K562 (cell line): ENCODE results near the gene ZNF609. TPM values are rescaled to one million over a fixed set of nuclear protein-coding genes. Genes with fewer than 3 reads are reported as not detected.

Experiments used
- BMI1 ChIP-seq: fragments of 150-350 bp; IDR thresholded peaks from 2 replicates; pipeline ENCODE4 v1.6.1; 2014; ENCODE audit warnings: low read length
- BRD4 ChIP-seq: fragments of 200-600 bp; sonication (generic); IDR thresholded peaks from 2 replicates; pipeline ENCODE4 v1.6.1; 2017; ENCODE audit warnings: inconsistent platforms
- C11orf30 ChIP-seq: fragments of 450-650 bp; IDR thresholded peaks from 2 replicates; pipeline ENCODE4 v1.6.1; 2016; ENCODE audit warnings: low read depth, mild to moderate bottlenecking
- CREM ChIP-seq: IDR thresholded peaks from 2 replicates; pipeline ENCODE4 v1.6.1; 2014; ENCODE audit warnings: antibody characterized with exemption, low read depth
- E2F3 ChIP-seq: fragments of 250-450 bp; sonication (Bioruptor Pico); IDR thresholded peaks from 2 replicates; pipeline ENCODE4 v1.4.0; 2020; ENCODE audit warnings: mild to moderate bottlenecking
- FUS ChIP-seq: fragments of 200-400 bp; formaldehyde crosslinking; optimal IDR thresholded peaks from 2 replicates; pipeline ENCODE3; 2017; ENCODE audit warnings: low read depth, low read length
- HCFC1 ChIP-seq: IDR thresholded peaks from 2 replicates; pipeline ENCODE4 v1.6.1; 2012; ENCODE audit warnings: low read depth, low read length, improper control_type of control experiment
- HMG20A ChIP-seq: fragments of 450-650 bp; formaldehyde crosslinking; conservative IDR thresholded peaks from 2 replicates; pipeline ENCODE4 v1.4.0; 2020; ENCODE audit warnings: mild to moderate bottlenecking, mixed read lengths
- IFI16 ChIP-seq: fragments of 250-450 bp; sonication (Bioruptor Pico); IDR thresholded peaks from 2 replicates; pipeline ENCODE4 v2.1.2; 2022; ENCODE audit warnings: mild to moderate bottlenecking, inconsistent platforms
- MAFF ChIP-seq: IDR thresholded peaks from 2 replicates; pipeline ENCODE4 v1.6.1; 2012; ENCODE audit warnings: low read length, improper control_type of control experiment
- MAFG ChIP-seq: fragments of 450-650 bp; conservative IDR thresholded peaks from 2 replicates; pipeline ENCODE4 v1.6.1; 2016; ENCODE audit warnings: missing genetic modification characterization, missing compliant biosample characterization
- MAFK ChIP-seq: IDR thresholded peaks from 2 replicates; pipeline ENCODE4 v1.6.1; 2011; ENCODE audit warnings: low read length, improper control_type of control experiment
- NR3C1 ChIP-seq: sonication (generic); formaldehyde crosslinking; IDR thresholded peaks from 2 replicates; pipeline ENCODE4 v1.8.1; 2022; ENCODE audit warnings: missing genetic modification reagents
- OTX1 ChIP-seq: fragments of 450-650 bp; formaldehyde crosslinking; IDR thresholded peaks from 2 replicates; pipeline ENCODE4 v1.4.0; 2022; ENCODE audit warnings: mild to moderate bottlenecking
- PHTF2 ChIP-seq: fragments of 250-450 bp; sonication (Bioruptor Pico); IDR thresholded peaks from 2 replicates; pipeline ENCODE4 v1.5.0; 2021; ENCODE audit warnings: mild to moderate bottlenecking
- RAD21 ChIP-seq, 2 experiments: fragments of 250-450 bp in 1 of 2; fragments of 450-650 bp in 1 of 2; sonication (Bioruptor Pico) in 1 of 2; formaldehyde crosslinking in 1 of 2; IDR thresholded peaks in 1 of 2; conservative IDR thresholded peaks in 1 of 2; 2 replicates each; pipeline versions ENCODE4 v1.4.0 to v1.8.0; 2020 to 2022; ENCODE audit warnings: mild to moderate bottlenecking in 2 of 2, moderate library complexity in 1 of 2
- RAD51 ChIP-seq: fragments of 450-650 bp; IDR thresholded peaks from 2 replicates; pipeline ENCODE4 v1.7.1; 2016; ENCODE audit warnings: low read depth, mild to moderate bottlenecking, borderline replicate concordance
- RBM34 ChIP-seq: fragments of 200-400 bp; formaldehyde crosslinking; IDR thresholded peaks from 2 replicates; pipeline ENCODE4 v1.6.1; 2018; ENCODE audit warnings: low read length, borderline replicate concordance; ENCODE audit not compliant: insufficient read depth
- SLC30A9 ChIP-seq: fragments of 250-450 bp; sonication (Bioruptor Pico); IDR thresholded peaks from 2 replicates; pipeline ENCODE4 v1.8.0; 2022; ENCODE audit warnings: mild to moderate bottlenecking, moderate library complexity
- SMAD4 ChIP-seq: fragments of 250-450 bp; sonication (Bioruptor Pico); conservative IDR thresholded peaks from 2 replicates; pipeline ENCODE4 v1.8.0; 2021; ENCODE audit warnings: inconsistent platforms, mild to moderate bottlenecking, moderate library complexity
- SPI1 ChIP-seq: IDR thresholded peaks from 2 replicates; pipeline ENCODE4 v1.6.1; 2011; ENCODE audit warnings: low read depth, low read length, control low read depth, borderline replicate concordance
- TCF7L2 ChIP-seq: fragments of 150-350 bp; IDR thresholded peaks from 2 replicates; pipeline ENCODE4 v1.6.1; 2016; ENCODE audit warnings: low read depth, mild to moderate bottlenecking, low read length, moderate library complexity
- TEAD2 ChIP-seq: fragments of 450-650 bp; IDR thresholded peaks from 2 replicates; pipeline ENCODE4 v1.6.1; 2016; ENCODE audit warnings: missing genetic modification characterization, control low read depth, missing compliant biosample characterization
- YBX1 ChIP-seq: fragments of 450-650 bp; IDR thresholded peaks from 2 replicates; pipeline ENCODE4 v1.7.1; 2016; ENCODE audit warnings: mild to moderate bottlenecking
- ZNF121 ChIP-seq: sonication (generic); formaldehyde crosslinking; conservative IDR thresholded peaks from 2 replicates; pipeline ENCODE4 v1.8.0; 2022; ENCODE audit warnings: missing genetic modification reagents
- ZNF133 ChIP-seq: fragments of 250-450 bp; sonication (Bioruptor Pico); IDR thresholded peaks from 2 replicates; pipeline ENCODE4 v1.4.0; 2020; ENCODE audit warnings: mild to moderate bottlenecking
- ZNF316 ChIP-seq: fragments of 450-650 bp; IDR thresholded peaks from 2 replicates; pipeline ENCODE4 v1.6.1; 2016
- ZNF583 ChIP-seq: fragments of 250-450 bp; sonication (Bioruptor Pico); IDR thresholded peaks from 2 replicates; pipeline ENCODE4 v1.4.0; 2020
- ZNF584 ChIP-seq: fragments of 200-800 bp; sonication (Bioruptor generic); IDR thresholded peaks from 2 replicates; pipeline ENCODE4 v1.6.1; 2016; ENCODE audit warnings: low read depth, mild to moderate bottlenecking, missing genetic modification characterization, missing compliant biosample characterization
- polyA plus RNA-seq, 8 experiments: library from polyadenylated mRNA; depleted of rRNA in 4 of 8; stranded (reverse) in 5 of 8; unstranded in 3 of 8; fragments of >200 nt; fragmentation: Nextera tagmentation in 2 of 8; fragmentation: Illumina TruSeq in 1 of 8; extraction: Ambion mirVana in 2 of 8; extraction: Trizol in 1 of 8; gene quantifications; 2 replicates each; pipeline versions ENCODE4 v1.2.1 to v1.2.3, GENCODE V29; 2011 to 2014; ENCODE audit warnings: inconsistent platforms in 1 of 8, missing spikeins in 1 of 8
- total RNA-seq, 7 experiments: library from RNA; depleted of rRNA in 6 of 7; stranded (reverse); fragments of >200 nt in 6 of 7; fragmentation: Illumina TruSeq in 2 of 7; extraction: Trizol in 2 of 7; gene quantifications; 2 replicates each; pipeline versions ENCODE4 v1.2.1 to v1.2.3, GENCODE V29; 2011 to 2021; ENCODE audit warnings: low replicate concordance in 1 of 7
- TF ChIP-seq, protein P1 (sequence below): fragments of 250-450 bp; sonication (Bioruptor Pico); IDR thresholded peaks from 2 replicates; pipeline ENCODE4 v1.5.1; 2021; ENCODE audit warnings: mild to moderate bottlenecking
- TF ChIP-seq, protein P2 (sequence below), 3 experiments: fragments of 200-800 bp in 1 of 3; sonication (Bioruptor generic) in 1 of 3; sonication (generic) in 1 of 3; formaldehyde crosslinking in 1 of 3; IDR thresholded peaks; 2 replicates each; pipeline versions ENCODE4 v1.6.1 to v1.8.0; 2016 to 2022; ENCODE audit warnings: mild to moderate bottlenecking in 2 of 3, missing compliant biosample characterization in 2 of 3, missing genetic modification characterization in 2 of 3, missing genetic modification reagents in 1 of 3

The ZNF609 gene
- total and polyA plus RNA-seq, 9 of the 15 experiments (the other 6 are each of a cell fraction or from before 2014, with no cell fraction given) = 3.0 to 38.7 (median 17.8) TPM

DNA sequence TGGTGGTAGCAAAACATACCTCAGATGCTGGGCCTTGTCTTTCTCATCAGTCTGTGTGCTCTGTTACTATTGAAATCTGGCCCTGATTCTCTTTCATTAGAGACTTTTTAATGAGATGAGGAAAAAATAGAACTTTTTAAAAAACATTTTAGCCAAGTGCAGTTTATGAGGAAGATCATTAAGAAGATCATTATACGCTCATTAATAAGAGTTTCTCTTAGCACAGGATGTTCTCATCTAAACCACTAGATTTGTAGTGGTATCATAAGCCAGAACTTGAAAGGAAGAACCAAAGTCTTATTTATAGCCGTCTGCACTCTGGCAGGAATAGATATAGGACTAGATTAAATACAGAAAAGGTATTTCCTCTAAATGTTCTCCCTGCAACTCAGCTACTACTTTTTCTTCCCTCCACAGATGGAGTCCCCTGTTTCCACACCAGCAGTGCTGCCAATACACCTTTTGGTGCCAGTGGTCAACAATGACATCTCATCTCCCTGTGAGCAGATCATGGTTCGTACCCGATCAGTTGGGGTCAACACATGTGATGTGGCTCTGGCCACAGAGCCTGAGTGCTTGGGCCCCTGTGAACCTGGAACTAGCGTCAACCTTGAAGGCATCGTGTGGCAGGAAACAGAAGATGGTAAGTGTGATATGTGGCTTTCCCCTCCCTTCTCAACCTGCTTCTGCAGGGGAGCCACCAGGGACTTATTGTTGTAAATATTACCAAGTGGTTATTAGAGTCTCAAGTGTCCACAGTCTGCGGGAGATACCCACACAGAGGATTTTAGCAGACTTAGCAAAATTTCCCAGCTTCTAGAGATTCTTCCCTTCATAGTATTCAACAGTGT, 162.3 kb downstream of the ZNF609 start (continued):
- no peak for TF ChIP-seq IFI16 (CRISPR knock-in tag)
- no peak for TF ChIP-seq E2F3 (CRISPR knock-in tag)
- no peak for TF ChIP-seq YBX1
- peak; percentile 57 for TF ChIP-seq ZNF316
- no peak for TF ChIP-seq SPI1
- TF ChIP-seq NR3C1 (CRISPR knock-in tag) = no peak
- TF ChIP-seq FUS = no peak
- no peak for TF ChIP-seq ZNF133 (CRISPR knock-in tag)
- TF ChIP-seq C11orf30 = peak; percentile 57
- TF ChIP-seq PHTF2 = no peak
- 0 out of 2 replicates have a peak, but pooled peaks have one; percentile 29 for TF ChIP-seq SMAD4 (CRISPR knock-in tag)
- TF ChIP-seq, protein P1, sequence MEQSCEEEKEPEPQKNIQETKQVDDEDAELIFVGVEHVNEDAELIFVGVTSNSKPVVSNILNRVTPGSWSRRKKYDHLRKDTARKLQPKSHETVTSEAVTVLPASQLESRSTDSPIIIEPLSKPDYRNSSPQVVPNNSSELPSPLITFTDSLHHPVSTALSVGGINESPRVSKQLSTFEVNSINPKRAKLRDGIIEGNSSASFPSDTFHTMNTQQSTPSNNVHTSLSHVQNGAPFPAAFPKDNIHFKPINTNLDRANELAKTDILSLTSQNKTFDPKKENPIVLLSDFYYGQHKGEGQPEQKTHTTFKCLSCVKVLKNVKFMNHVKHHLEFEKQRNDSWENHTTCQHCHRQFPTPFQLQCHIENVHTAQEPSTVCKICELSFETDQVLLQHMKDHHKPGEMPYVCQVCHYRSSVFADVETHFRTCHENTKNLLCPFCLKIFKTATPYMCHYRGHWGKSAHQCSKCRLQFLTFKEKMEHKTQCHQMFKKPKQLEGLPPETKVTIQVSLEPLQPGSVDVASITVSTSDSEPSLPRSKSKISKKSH = no peak
- no peak for TF ChIP-seq ZNF583
- no peak for TF ChIP-seq HMG20A (CRISPR knock-in tag)
- no peak for TF ChIP-seq ZNF584 (CRISPR knock-in tag)
- TF ChIP-seq BMI1 = no peak
- TF ChIP-seq, protein P2, sequence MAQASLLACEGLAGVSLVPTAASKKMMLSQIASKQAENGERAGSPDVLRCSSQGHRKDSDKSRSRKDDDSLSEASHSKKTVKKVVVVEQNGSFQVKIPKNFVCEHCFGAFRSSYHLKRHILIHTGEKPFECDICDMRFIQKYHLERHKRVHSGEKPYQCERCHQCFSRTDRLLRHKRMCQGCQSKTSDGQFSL (CRISPR knock-in tag; IDR thresholded peaks at IDR 0.05) = no peak
- TF ChIP-seq, protein P2 (tag; IDR thresholded peaks at IDR 0.05) = no peak
- no peak for TF ChIP-seq ZNF121 (CRISPR knock-in tag)
- TF ChIP-seq SLC30A9 (CRISPR knock-in tag) = no peak
- TF ChIP-seq RAD51 = no peak
- 0 out of 2 replicates have a peak, but pooled peaks have one; percentile 15 for TF ChIP-seq MAFF
- no peak for TF ChIP-seq BRD4
- no peak for TF ChIP-seq RAD21 (CRISPR knock-in tag; conservative IDR thresholded peaks at IDR 0.05 in 1 of 2, IDR thresholded peaks at IDR 0.05 in 1 of 2)
- no peak for TF ChIP-seq RBM34
- TF ChIP-seq CREM = no peak
- no peak for TF ChIP-seq OTX1 (CRISPR knock-in tag)
- TF ChIP-seq TCF7L2 = no peak
- 0 out of 2 replicates have a peak, but pooled peaks have one; percentile 12 for TF ChIP-seq MAFG
- TF ChIP-seq TEAD2 (tag) = no peak
- TF ChIP-seq HCFC1 = no peak
- TF ChIP-seq MAFK = no peak
